WI38 (cell line): ENCODE results near the gene REXO1.

ENCODE experiments used
- H3K4me3 ChIP-seq: 2 replicates; pipeline ENCODE4 v1.5.1; 2011; ENCODE audit warnings: low read depth, mild to moderate bottlenecking, control low read depth, low read length
- TF ChIP-seq, protein P1 (sequence below): IDR thresholded peaks from 2 replicates; pipeline ENCODE4 v1.5.1; 2012; ENCODE audit warnings: low read depth, mild to moderate bottlenecking, control low read depth, low read length

The REXO1 gene

DNA sequence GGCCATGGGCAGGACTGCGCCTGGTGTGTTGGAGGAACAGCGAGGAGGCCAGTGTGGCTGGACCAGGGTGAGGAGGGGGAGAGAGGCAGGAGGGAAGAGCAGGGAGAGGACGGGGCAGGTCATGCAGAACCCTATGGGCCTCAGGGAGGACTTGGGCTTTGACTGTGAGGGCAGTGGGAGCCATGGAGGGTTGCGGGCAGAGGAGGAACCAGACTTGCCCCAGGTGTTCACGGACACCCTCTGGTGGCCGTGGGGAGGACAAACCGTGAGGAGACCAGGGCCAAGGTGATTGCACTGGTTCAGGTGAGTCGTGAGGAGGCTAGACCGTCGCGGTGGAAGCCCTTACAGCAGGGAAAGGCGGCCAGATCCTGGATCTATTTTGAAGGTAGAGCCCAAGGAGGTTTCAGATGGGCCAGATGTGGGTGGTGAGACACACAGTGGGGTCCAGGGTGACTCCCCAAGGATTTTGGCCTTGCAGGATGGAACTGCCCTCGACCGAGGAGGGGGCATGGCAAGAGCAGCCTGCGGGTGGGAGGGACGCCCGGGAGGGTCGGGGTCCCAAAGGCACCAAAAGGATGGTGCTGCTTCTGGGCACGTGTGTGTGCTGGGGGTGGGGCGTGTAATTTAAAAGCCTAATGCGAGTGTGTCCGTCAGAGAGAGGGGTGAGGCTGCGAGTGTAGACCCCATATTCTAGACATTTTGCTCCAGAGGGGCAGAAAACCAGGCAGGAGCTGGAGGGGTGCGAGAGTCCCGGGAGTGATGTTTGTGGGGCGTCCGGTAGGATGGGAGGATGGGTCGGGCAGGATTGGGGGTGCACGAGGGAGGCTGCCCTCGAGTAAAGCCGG, 2.7 kb upstream of the REXO1 start:
- H3K4me3 ChIP-seq: no peak overlapping the region
- TF ChIP-seq, protein P1, sequence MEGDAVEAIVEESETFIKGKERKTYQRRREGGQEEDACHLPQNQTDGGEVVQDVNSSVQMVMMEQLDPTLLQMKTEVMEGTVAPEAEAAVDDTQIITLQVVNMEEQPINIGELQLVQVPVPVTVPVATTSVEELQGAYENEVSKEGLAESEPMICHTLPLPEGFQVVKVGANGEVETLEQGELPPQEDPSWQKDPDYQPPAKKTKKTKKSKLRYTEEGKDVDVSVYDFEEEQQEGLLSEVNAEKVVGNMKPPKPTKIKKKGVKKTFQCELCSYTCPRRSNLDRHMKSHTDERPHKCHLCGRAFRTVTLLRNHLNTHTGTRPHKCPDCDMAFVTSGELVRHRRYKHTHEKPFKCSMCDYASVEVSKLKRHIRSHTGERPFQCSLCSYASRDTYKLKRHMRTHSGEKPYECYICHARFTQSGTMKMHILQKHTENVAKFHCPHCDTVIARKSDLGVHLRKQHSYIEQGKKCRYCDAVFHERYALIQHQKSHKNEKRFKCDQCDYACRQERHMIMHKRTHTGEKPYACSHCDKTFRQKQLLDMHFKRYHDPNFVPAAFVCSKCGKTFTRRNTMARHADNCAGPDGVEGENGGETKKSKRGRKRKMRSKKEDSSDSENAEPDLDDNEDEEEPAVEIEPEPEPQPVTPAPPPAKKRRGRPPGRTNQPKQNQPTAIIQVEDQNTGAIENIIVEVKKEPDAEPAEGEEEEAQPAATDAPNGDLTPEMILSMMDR: no peak

DNA sequence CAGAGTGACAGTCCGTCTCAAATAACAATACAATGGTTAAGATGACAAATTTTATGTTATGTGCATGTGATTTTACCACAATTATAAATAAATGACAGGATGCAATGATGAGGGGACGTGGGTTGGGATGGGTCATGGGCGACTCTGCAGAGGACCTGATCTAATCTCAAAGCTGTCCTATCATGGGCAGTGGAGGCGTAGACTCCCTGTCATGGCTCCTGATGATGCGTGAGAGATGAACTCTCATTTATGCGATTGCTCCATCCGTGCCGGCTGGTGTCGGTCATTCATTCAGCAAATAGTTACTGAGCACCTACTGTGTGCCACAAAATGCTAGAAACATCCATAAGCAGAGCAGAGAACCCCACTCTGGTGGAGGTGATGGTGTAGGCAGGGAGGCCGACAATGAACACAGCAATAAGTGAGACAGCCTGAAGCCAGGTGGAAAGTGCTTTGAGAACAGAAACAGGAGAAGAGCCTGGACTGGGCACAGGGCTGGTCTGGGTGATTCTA, 1.7 kb upstream of the REXO1 start:
- TF ChIP-seq, protein P1: no peak
- no peak overlapping the region for H3K4me3 ChIP-seq

DNA sequence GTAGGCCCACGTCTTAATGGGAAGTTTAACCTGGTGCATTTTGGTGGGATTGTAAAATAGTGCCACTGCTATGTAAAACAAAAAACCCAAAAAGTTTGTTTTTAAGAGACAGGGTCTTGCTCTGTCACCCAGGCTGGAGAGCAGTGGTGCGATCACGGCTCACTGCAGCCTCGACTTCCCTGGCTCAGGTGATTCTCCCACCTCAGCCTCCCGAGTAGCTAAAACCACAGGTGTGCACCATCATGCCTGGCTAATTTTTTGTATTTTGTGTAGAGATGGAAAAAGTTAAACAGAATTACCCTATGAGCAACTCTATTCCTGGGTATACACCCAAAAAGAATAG, 820 bp upstream of the REXO1 start:
- H3K4me3 ChIP-seq: no peak overlapping the region
- TF ChIP-seq, protein P1: no peak

DNA sequence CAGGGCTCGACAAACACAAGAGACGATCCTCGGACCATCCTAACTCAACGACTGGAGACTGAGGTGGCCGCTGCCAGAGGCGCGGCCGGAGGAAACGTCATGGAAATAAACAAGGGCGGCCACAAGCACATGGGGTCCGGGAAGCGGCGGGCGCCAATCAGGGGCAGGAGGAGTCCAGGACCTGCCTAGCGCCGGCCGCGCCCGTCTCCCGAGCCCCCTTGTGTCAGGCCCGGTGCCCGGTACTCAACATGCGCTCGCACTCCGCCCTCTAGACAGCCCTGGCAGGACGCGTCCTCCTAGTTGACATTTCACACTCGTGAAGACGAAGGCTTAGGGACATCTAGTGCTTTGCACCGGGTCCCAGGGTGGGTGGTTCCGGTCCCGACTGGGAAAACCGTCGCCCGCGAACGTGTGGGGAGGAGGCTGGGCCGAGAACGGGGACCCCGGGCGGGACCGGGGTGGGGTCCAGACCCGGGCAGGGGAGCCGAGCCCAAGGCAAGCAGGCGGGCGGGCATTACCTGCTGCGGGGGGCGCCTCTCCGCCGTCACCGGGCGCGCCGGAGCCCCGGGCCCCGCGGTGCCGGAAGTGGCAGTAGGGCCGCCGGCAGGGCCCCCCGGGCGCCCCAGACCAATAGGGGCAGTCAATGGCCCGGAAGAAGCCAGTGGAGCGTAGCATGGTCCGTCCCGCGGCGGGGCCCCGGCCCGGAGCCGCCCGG, 442 bp downstream of the REXO1 start:
- TF ChIP-seq, protein P1: no peak
- H3K4me3 ChIP-seq: peak overlapping the region; percentile 89

DNA sequence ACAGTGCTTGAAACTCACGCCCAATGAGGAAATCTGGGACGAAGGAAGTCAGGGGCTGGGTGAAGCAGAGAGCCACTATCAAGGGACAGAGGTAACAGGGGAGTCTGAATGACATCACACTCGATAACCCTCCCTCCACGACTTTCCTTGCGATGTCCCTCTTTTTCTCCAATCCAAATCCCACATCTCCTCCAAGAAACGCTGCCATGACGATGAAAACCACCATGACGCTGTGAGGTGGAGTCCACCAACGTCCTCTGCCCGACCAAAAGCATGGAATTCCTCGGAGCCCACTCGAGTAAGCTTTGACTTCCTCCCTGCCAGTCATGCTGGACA, 967 bp downstream of the REXO1 start:
- TF ChIP-seq, protein P1: no peak
- peak overlapping the region; percentile 89 for H3K4me3 ChIP-seq

DNA sequence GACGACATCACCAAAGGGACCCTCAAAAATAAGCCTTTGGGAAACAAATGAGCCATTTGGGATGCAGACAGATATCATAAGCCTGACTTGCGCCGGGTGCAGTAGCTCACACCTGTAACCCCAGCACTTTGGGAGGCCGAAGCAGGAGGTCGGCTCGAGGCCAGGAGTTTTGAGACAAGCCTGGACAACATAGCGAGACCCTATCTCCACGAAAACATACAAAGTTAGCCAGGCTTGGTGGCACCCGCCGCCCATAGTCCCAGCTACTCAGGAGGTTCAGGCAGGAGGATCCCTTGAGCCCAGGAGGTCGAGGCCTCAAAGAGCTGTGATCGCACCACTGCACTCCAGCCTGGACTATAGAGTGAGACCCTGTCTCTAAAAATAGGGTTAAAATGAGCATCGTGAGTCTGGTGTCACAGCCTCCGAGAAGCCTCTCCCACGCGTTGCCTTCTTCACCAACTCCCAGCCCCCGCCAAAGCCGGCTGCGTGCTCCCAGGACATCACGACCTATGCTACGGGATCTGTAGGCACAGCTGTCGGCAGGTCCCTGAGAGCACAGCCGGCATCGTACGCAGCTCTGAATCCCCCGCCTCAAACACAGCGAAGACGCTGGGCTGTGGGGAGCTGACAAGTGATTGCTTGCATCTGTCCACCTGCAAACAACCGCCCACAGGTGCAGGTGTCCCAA, 1.6 kb downstream of the REXO1 start:
- peak overlapping the region; percentile 89 for H3K4me3 ChIP-seq
- TF ChIP-seq, protein P1: no peak
